Hepatocyte (in vitro differentiated cells): ENCODE measurements around the gene MT1F.

Experiments
- EZH2 ChIP-seq: fragments of 200-600 bp; sonication (generic); IDR thresholded peaks from 2 replicates; pipeline ENCODE4 v1.6.1; 2016; ENCODE audit warnings: antibody characterized with exemption, mild to moderate bottlenecking, borderline replicate concordance
- EZH2phosphoT487 ChIP-seq: fragments of 200-600 bp; sonication (generic); IDR thresholded peaks from one replicate; pipeline ENCODE4 v1.6.1; 2018; ENCODE audit warnings: antibody characterized with exemption, mild to moderate bottlenecking, low read depth, moderate library complexity; ENCODE audit not compliant: unreplicated experiment, severe bottlenecking
- TF ChIP-seq, protein P1 (sequence below): fragments of 200-600 bp; sonication (generic); IDR thresholded peaks from 2 replicates; pipeline ENCODE4 v1.5.1; 2016; ENCODE audit warnings: antibody characterized with exemption, mild to moderate bottlenecking; ENCODE audit not compliant: poor library complexity

DNA sequence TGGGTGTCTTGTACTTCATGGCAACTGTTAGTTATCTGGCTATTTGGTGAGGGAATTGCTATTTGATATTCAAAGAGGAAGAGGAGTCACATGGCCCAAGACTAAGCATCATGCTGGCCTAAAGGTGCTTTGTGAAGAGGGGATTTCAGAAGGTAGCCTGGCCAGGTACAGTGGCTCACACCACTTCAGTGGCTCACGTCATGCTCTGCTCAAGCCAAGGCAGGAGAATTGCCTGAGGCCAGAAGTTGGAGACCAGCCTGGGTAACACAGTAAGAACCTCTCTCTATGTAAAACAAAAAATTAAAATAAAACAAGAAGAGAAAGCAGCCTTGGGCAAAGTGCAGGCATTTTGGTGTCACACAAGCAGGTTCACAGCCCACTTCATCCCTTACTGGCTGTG lies 12.4 kb upstream of the MT1F start:
- TF ChIP-seq, protein P1, sequence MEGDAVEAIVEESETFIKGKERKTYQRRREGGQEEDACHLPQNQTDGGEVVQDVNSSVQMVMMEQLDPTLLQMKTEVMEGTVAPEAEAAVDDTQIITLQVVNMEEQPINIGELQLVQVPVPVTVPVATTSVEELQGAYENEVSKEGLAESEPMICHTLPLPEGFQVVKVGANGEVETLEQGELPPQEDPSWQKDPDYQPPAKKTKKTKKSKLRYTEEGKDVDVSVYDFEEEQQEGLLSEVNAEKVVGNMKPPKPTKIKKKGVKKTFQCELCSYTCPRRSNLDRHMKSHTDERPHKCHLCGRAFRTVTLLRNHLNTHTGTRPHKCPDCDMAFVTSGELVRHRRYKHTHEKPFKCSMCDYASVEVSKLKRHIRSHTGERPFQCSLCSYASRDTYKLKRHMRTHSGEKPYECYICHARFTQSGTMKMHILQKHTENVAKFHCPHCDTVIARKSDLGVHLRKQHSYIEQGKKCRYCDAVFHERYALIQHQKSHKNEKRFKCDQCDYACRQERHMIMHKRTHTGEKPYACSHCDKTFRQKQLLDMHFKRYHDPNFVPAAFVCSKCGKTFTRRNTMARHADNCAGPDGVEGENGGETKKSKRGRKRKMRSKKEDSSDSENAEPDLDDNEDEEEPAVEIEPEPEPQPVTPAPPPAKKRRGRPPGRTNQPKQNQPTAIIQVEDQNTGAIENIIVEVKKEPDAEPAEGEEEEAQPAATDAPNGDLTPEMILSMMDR: no peak
- TF ChIP-seq EZH2: no peak
- no peak for TF ChIP-seq EZH2phosphoT487
